Stimulated activated CD4-positive, alpha-beta T cell treated with anti-CD3 and anti-CD28 coated beads, Interleukin-1b, Interleukin-23, amount 100 ng/mL, for 48 hours (primary cell): ENCODE measurements around the gene CDC20.
"Not testable (repeated sequence)": the region's sequence is repeated elsewhere in the genome, so short reads cannot be mapped to it uniquely, and the experiment has no call there.

Experiments
- DNase-seq: peaks from one replicate; pipeline ENCODE4 v3.0.0-alpha.2; 2020

CDC20 gene

GRCh38 chr1:43386676-43387075, 27.9 kb downstream of the CDC20 start:
- DNase-seq = no peak

GRCh38 chr1:43387976-43388599, 29.3 kb downstream of the CDC20 start:
- no peak for DNase-seq

DNA sequence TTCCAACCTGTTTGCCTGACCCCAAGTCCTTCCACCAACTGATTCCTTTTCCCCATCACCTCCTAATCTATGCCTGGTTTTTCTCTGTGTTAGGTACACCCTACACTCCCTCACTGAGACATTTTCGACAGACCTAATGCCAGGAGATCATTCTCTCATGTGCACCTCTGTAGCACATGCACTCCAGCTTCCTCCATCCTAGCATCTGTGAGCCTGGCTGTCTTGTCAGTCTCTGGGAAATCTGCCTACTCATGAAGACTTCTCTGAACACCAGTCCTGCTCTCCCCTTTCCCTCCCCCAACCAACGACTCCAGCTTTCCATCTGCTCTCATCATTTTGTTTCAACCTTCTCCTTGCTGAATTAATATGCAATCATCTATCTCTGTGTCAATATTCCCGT, 29.8 kb downstream of the CDC20 start:
- no peak for DNase-seq

DNA sequence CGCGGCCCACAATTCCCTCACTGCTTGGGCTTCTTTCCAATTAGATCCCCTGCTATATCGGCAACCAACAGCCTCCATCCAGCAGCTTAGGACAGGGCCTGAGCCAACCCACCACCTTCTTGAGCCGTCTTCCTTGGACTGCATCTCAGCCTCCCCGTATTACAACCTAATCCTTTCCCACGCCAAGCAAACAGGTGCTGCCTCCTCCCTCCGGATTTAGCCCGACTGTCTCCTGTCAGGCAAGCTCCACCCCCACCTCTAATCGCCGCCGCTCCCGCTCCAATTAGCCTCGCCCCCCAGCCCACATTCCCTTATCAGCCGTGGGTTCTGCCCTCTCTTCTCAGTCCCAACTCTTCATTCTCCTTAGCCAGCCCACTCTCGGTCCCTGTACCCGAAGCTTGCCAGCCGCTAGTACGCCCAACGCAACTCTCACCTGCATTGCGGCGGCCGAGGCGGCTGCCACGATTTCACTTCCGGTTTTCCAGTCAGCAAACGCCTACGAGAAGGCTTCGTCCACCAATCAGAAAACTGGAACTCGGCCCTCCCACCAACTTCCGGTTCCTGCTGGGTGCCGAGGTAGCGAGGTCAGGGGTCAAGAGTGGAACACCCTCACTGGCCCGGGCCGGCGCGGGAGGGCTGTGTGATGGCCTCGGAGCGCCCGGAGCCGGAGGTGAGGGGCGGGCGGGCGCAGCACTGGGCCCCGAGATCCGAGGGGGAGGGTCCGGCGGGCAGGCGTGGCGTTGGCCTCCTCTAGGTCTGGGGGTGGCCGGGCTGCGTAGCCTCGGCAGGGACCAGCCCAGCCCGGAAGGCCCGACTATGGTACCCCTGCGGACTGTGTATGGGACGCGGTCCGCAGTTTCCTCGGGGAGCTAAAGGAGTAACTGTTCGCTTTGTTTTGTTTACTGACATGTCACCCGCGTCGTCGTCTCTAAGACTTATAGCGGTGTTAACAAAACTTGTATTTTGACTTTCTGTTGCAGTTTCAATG, 30.8 kb downstream of the CDC20 start, which contains the start of the genes MED8 and SZT2:
MED8 (minus strand) TSS at position 475 of the 988 bp plus-strand sequence; CDS start at position 439, 36 bp downstream.
SZT2 (plus strand) TSS at position 574 of the 988 bp plus-strand sequence; CDS start at position 644, 70 bp downstream.
- peak; percentile 94 for DNase-seq

- no peak for DNase-seq
Observed at GRCh38 chr1:43392702-43393101, 33.9 kb downstream of the CDC20 start.

- no peak for DNase-seq
Observed at GRCh38 chr1:43395523-43395922, 36.7 kb downstream of the CDC20 start.

DNA sequence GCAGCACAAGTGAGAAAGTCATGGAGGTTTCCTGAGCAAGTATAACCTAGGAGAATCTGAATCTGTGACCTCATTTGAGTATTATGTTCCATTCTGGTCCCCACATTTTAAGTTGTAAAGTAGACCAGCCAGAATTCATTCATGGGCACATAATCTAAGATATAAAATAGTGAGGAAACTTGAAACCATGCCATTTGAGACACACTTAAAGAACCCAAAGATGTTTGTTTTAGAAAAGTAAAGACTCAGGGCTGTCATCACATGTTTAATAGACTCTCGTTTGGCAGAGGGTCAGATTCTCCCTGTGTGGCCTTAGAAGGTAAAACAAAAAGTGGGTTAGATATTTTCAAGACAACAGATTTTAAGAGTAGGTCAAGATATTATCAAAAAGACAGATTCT, 37.3 kb downstream of the CDC20 start:
- DNase-seq = no peak

DNA sequence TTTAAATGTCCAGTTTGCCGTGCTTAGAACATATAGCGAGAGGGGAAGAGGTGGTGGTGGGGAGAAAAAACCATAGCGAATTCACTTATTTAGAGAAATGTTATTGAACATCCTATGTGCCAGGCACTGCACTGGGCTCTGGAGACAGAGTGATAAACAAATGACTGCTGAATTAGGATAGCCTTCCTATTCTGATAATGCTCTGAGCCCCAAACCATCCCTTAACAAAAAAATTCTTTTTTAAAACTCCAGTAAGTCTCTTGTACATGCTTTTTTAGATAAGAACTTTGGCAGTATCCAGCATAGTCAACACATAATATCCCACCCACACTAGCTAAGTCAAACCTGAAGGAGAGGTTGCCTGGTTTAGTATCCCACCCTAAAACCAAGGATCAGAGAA, 39.4 kb downstream of the CDC20 start:
- DNase-seq = no peak

DNA sequence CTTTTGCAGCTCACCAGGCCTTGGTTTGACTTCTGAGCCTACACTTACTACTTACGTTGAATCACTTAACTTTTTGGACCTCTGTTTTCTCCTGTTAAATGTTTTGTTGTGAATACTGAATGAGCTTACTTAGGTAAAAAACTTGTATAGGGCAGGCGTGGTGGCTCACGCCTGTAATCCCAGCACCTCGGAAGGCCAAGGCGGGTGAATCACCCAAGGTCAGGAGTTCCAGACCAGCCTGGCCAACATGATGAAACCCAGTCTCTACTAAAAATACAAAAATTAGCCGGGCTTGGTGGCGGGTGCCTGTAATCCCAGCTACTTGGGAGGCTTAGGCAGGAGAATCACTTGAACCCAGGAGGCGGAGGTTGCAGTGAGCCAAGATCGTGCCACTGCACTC, 41.7 kb downstream of the CDC20 start:
- not testable (repeated sequence) for DNase-seq

GRCh38 chr1:43402089-43402865, 43.5 kb downstream of the CDC20 start:
- DNase-seq = no peak

DNA sequence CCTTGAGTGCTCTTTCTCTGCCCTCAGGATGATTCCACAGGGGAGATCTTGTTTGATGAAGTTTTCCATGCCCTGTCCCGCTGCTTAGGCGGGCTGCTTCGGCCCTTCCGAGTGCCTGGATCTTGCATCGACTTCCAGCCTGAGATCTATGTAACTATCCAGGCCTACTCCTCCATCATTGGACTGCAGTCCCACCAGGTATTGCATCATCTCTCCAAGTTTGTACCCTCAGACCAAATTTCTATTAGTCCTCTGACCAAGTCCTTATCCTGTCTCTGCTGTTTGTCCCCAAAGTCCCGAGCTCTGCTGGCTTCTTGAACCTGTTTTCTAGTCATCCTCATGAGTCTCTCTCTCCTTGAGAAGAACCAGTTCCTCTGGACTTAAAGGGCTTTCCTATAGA, 45.6 kb downstream of the CDC20 start:
- no peak for DNase-seq

GRCh38 chr1:43405219-43405875, 46.6 kb downstream of the CDC20 start:
- DNase-seq = no peak

GRCh38 chr1:43405876-43406234, 47.1 kb downstream of the CDC20 start:
- DNase-seq = no peak

- no peak for DNase-seq
Observed at GRCh38 chr1:43410571-43410970, 51.8 kb downstream of the CDC20 start.
